IMR-90 (cell line): ENCODE measurements around the gene FGGY. TPM values are rescaled to one million over a fixed set of nuclear protein-coding genes. Genes with fewer than 3 reads are reported as not detected.

Experiments
- ATAC-seq: fragments of 200-7000 bp; cut with Tn5 transposase; 2 replicates; pipeline ENCODE4 v1.9.1; 2020; ENCODE audit warnings: low read depth, mild to moderate bottlenecking, moderate library complexity
- BruUV-seq: library from RNA; stranded (reverse); fragments of 400-500 nt; replicated peaks from 2 replicates; lab custom pipeline; 2021; lab: Mats Ljungman, UMichigan
- CTCF ChIA-PET: fragments of 300-600 bp; formaldehyde crosslinking; extraction: SDS; loops from one replicate; lab custom pipeline; 2021; ENCODE audit warnings: antibody characterized with exemption; lab: Yijun Ruan, JAX
- POLR2A ChIA-PET: fragments of 300-600 bp; sonication (Branson Sonifier 250); formaldehyde crosslinking; loops from one replicate; lab custom pipeline; 2022; ENCODE audit warnings: antibody characterized with exemption; ENCODE audit not compliant: unreplicated experiment; lab: Charles Lee
- DNase-seq: peaks from one replicate; pipeline ENCODE4 v3.0.0; 2013
- H2AFZ ChIP-seq: replicated peaks from 2 replicates; pipeline ENCODE3; 2013; ENCODE audit warnings: low read length, mild to moderate bottlenecking; ENCODE audit not compliant: poor library complexity
- H2AK5ac ChIP-seq: 2 replicates; pipeline ENCODE4 v1.6.1; 2013; ENCODE audit warnings: low read depth, low read length, inconsistent platforms
- H2AK9ac ChIP-seq: replicated peaks from 2 replicates; pipeline ENCODE3; 2013; ENCODE audit warnings: mild to moderate bottlenecking, low read depth, low read length, moderate library complexity; ENCODE audit not compliant: poor library complexity
- H2BK120ac ChIP-seq: 2 replicates; pipeline ENCODE4 v1.6.1; 2013; ENCODE audit warnings: low read depth, low read length, inconsistent platforms
- H2BK15ac ChIP-seq: 3 replicates; pipeline ENCODE4 v1.6.1; 2013; ENCODE audit warnings: low read depth, low read length, inconsistent platforms
- H2BK20ac ChIP-seq: 2 replicates; pipeline ENCODE4 v1.6.1; 2013; ENCODE audit warnings: low read depth, mild to moderate bottlenecking, inconsistent platforms, low read length, moderate library complexity
- H2BK5ac ChIP-seq: 2 replicates; pipeline ENCODE4 v1.6.1; 2013; ENCODE audit warnings: mild to moderate bottlenecking, low read depth, low read length, inconsistent platforms; ENCODE audit not compliant: poor library complexity, severe bottlenecking
- H3K14ac ChIP-seq: replicated peaks from 2 replicates; pipeline ENCODE4 v1.6.1; 2013; ENCODE audit warnings: low read depth, low read length, inconsistent platforms
- H3K18ac ChIP-seq: 2 replicates; pipeline ENCODE4 v1.6.1; 2013; ENCODE audit warnings: low read depth, low read length, control low read depth
- H3K23ac ChIP-seq: 2 replicates; pipeline ENCODE4 v1.6.1; 2013; ENCODE audit warnings: low read depth, low read length, inconsistent platforms
- H3K27ac ChIP-seq: 2 replicates; pipeline ENCODE4 v1.5.1; 2013; ENCODE audit warnings: mild to moderate bottlenecking, control low read depth, low read length; ENCODE audit not compliant: insufficient read depth
- H3K27me3 ChIP-seq: 2 replicates; pipeline ENCODE4 v1.6.1; 2013; ENCODE audit warnings: low read length; ENCODE audit not compliant: control insufficient read depth, insufficient read depth
- H3K36me3 ChIP-seq: 2 replicates; pipeline ENCODE4 v1.6.1; 2013; ENCODE audit warnings: low read length, mixed read lengths; ENCODE audit not compliant: control insufficient read depth, insufficient read depth
- H3K4ac ChIP-seq: 2 replicates; pipeline ENCODE4 v1.6.1; 2013; ENCODE audit warnings: low read depth, low read length, inconsistent platforms
- H3K4me1 ChIP-seq: 2 replicates; pipeline ENCODE4 v1.6.1; 2013; ENCODE audit warnings: low read length, mixed read lengths; ENCODE audit not compliant: control insufficient read depth, insufficient read depth
- H3K4me2 ChIP-seq: 2 replicates; pipeline ENCODE4 v1.6.1; 2013; ENCODE audit warnings: low read depth, mild to moderate bottlenecking, control low read depth, low read length, moderate library complexity
- H3K4me3 ChIP-seq: 2 replicates; pipeline ENCODE4 v1.5.1; 2013; ENCODE audit warnings: low read depth, mild to moderate bottlenecking, control low read depth, low read length, moderate library complexity; ENCODE audit not compliant: insufficient read depth
- H3K56ac ChIP-seq: 2 replicates; pipeline ENCODE4 v1.6.1; 2013; ENCODE audit warnings: low read length, inconsistent platforms; ENCODE audit not compliant: insufficient read depth; ENCODE audit errors: extremely low read depth
- H3K79me1 ChIP-seq, 2 experiments: 2 replicates each; pipeline ENCODE4 v1.6.1; 2013; ENCODE audit warnings: low read length in 2 of 2, inconsistent platforms in 1 of 2, low read depth in 1 of 2
- H3K9ac ChIP-seq: 2 replicates; pipeline ENCODE4 v1.6.1; 2013; ENCODE audit warnings: low read depth, low read length, control low read depth
- H3K9me1 ChIP-seq: 2 replicates; pipeline ENCODE4 v1.6.1; 2013; ENCODE audit warnings: low read length, inconsistent platforms; ENCODE audit not compliant: insufficient read depth
- H3K9me3 ChIP-seq: 2 replicates; pipeline ENCODE4 v1.6.1; 2013; ENCODE audit warnings: low read length; ENCODE audit not compliant: control insufficient read depth, insufficient read depth
- H4K20me1 ChIP-seq: 2 replicates; pipeline ENCODE4 v1.6.1; 2013; ENCODE audit warnings: low read length, inconsistent platforms; ENCODE audit not compliant: insufficient read depth
- H4K5ac ChIP-seq: 2 replicates; pipeline ENCODE4 v1.6.1; 2013; ENCODE audit warnings: mild to moderate bottlenecking, low read depth, low read length, control low read depth
- H4K8ac ChIP-seq, 2 experiments: 2 replicates each; pipeline ENCODE4 v1.6.1; 2013; ENCODE audit warnings: low read depth in 2 of 2, low read length in 2 of 2, control low read depth in 1 of 2, inconsistent platforms in 1 of 2
- H4K91ac ChIP-seq: 2 replicates; pipeline ENCODE4 v1.6.1; 2013; ENCODE audit warnings: low read depth, low read length, inconsistent platforms; ENCODE audit not compliant: insufficient read depth
- BHLHE40 ChIP-seq: fragments of 150-350 bp; IDR thresholded peaks from 2 replicates; pipeline ENCODE4 v1.6.1; 2016; ENCODE audit warnings: mild to moderate bottlenecking, low read depth, low read length
- CEBPB ChIP-seq: IDR thresholded peaks from 2 replicates; pipeline ENCODE4 v1.6.1; 2012; ENCODE audit warnings: low read depth, low read length, improper control_type of control experiment
- MAFK ChIP-seq: IDR thresholded peaks from 2 replicates; pipeline ENCODE4 v1.6.1; 2012; ENCODE audit warnings: low read depth, low read length, improper control_type of control experiment
- MXI1 ChIP-seq: IDR thresholded peaks from 2 replicates; pipeline ENCODE4 v1.6.1; 2012; ENCODE audit warnings: low read depth, mild to moderate bottlenecking, low read length, moderate library complexity, borderline replicate concordance
- POLR2A ChIP-seq: IDR thresholded peaks from 2 replicates; pipeline ENCODE4 v1.6.1; 2012; ENCODE audit warnings: mild to moderate bottlenecking, low read depth, low read length
- RAD21 ChIP-seq: IDR thresholded peaks from 2 replicates; pipeline ENCODE4 v1.6.1; 2012; ENCODE audit warnings: low read length, improper control_type of control experiment
- RCOR1 ChIP-seq: IDR thresholded peaks from 2 replicates; pipeline ENCODE4 v1.6.1; 2012; ENCODE audit warnings: mild to moderate bottlenecking, low read length, improper control_type of control experiment; ENCODE audit not compliant: insufficient replicate concordance
- SMC3 ChIP-seq: fragments of 150-350 bp; IDR thresholded peaks from 2 replicates; pipeline ENCODE4 v1.6.1; 2016; ENCODE audit warnings: low read depth, mild to moderate bottlenecking, antibody characterized with exemption, low read length, moderate library complexity
- WGBS, 2 experiments: methylation state at CpG; one replicate each; pipeline versions ENCODE4 v1.1.5 to v1.1.7; 2013; ENCODE audit warnings: missing lambda C conversion rate in 2 of 2; ENCODE audit not compliant: insufficient read length in 1 of 2; ENCODE audit errors: extremely low coverage in 2 of 2; 5-methylcytosine and 5-hydroxymethylcytosine counted together
- dilution Hi-C: fragments of 300-500 bp; cut with HindIII; formaldehyde crosslinking; loops from one replicate; pipeline ENCODE4 v1.14.3; 2018; ENCODE audit warnings: low sequenced_read_pairs; ENCODE audit not compliant: unreplicated experiment
- in situ Hi-C: fragments of 300-500 bp; cut with MboI; formaldehyde crosslinking; loops from 3 replicates; pipeline ENCODE4 v1.14.3; 2019; ENCODE audit warnings: low sequenced_read_pairs, inconsistent platforms, mixed read lengths
- intact Hi-C: fragments of 100-400 bp; cut with micrococcal nuclease; formaldehyde crosslinking; loops from 2 replicates; pipeline ENCODE4 v1.10.0; 2022
- polyA plus RNA-seq, 3 experiments: library from polyadenylated mRNA; depleted of rRNA; stranded (reverse); fragments of >200 nt; gene quantifications; 2 replicates each; pipeline ENCODE4 v1.2.3, GENCODE V29; 2012; ENCODE audit warnings: low replicate concordance in 1 of 3
- total RNA-seq: library from RNA; depleted of rRNA; stranded (reverse); fragments of >200 nt; gene quantifications from 2 replicates; pipeline ENCODE4 v1.2.3, GENCODE V29; 2012
- TF ChIP-seq, protein P1 (sequence below): fragments of 150-350 bp; IDR thresholded peaks from 2 replicates; pipeline ENCODE4 v1.6.1; 2016; ENCODE audit warnings: low read depth, mild to moderate bottlenecking, low read length, moderate library complexity, borderline replicate concordance
- TF ChIP-seq, protein P2 (sequence below): fragments of 150-350 bp; IDR thresholded peaks from 2 replicates; pipeline ENCODE4 v1.6.1; 2017; ENCODE audit warnings: mild to moderate bottlenecking, antibody characterized with exemption, low read length, low read depth

FGGY gene
- total and polyA plus RNA-seq, 2 of the 4 experiments (the other 2 are of a cell fraction), result 5.6 to 14.0 TPM

DNA sequence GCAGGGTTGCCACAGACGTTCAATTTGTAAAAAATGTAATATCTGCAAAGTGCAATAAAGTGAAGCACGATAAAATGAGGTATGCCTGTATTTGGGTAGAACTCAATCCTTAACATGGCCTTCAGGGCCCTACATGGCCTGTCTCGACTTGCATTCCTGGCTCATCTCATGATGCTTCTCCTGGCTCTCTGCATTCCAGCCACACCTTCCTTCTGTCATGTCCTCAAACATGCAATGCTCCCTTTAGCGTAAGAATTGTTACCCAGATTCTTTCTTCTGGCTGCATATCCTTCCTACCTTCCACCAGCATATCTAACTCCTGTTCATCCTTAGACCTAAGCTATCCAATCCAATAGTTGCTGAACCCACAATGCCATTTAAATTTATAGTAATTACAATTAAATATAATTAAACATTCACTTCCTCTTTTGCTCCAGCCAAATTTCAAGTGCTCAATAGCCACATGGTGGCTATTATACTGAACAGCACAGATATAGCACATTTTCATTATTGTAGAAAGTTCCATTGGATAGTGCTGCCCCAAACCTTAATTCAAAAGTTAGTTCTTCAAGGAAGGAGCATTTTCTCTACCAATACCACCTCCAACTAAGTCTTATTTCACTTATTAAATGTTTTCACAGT, 32.6 kb downstream of the FGGY start:
- dilution Hi-C loops, result no loop called here
- ATAC-seq (no peak), DNase-seq (no peak)
- ChIA-PET POLR2A (no interaction called here), CTCF (no interaction called here)
- peaks cover 5% of the 10 kb centered on the region; the same call in 1 of the 2 replicates for H3K4me1 ChIP-seq
- no peak overlapping the region for H3K18ac ChIP-seq
- no CpG with 5 or more reads among the region's 4 CpGs for WGBS, 2 experiments
- no peak overlapping the region for H2BK5ac ChIP-seq
- H3K4me2 ChIP-seq, result no peak overlapping the region
- H3K4me3 ChIP-seq, result no peak overlapping the region
- H3K36me3 ChIP-seq, result 0 out of 2 replicates have a peak, but pooled peaks cover 1% of the 10 kb centered on the region
- in situ Hi-C loops, result no loop called here
- no peaks in the 10 kb centered on the region for H3K9me3 ChIP-seq
- H3K56ac ChIP-seq, result no peak overlapping the region
- no peak overlapping the region for H3K23ac ChIP-seq
- no peaks in the 10 kb centered on the region for H4K20me1 ChIP-seq
- no peak overlapping the region for H2BK15ac ChIP-seq
- no peak overlapping the region for H2BK20ac ChIP-seq
- no peak overlapping the region for H2AK9ac ChIP-seq
- H3K14ac ChIP-seq, result no peak overlapping the region
- intact Hi-C loops, result no loop called here
- H2AK5ac ChIP-seq, result no peak overlapping the region
- H3K9ac ChIP-seq, result no peak overlapping the region
- peaks cover 3 to 6% of the 10 kb centered on the region in 2 experiments; a peak in 1 of 4 replicates for H3K79me1 ChIP-seq
- no peak overlapping the region for H2BK120ac ChIP-seq
- no peak overlapping the region for H3K4ac ChIP-seq
- no peak overlapping the region for H3K27ac ChIP-seq
- H3K9me1 ChIP-seq, result peaks cover 7% of the 10 kb centered on the region
- BruUV-seq, result no TSS peak
- TF ChIP-seq BHLHE40 (no peak), MXI1 (no peak), RAD21 (no peak), POLR2A (no peak), CEBPB (no peak), RCOR1 (no peak), MAFK (no peak), SMC3 (no peak)
- TF ChIP-seq, protein P1, sequence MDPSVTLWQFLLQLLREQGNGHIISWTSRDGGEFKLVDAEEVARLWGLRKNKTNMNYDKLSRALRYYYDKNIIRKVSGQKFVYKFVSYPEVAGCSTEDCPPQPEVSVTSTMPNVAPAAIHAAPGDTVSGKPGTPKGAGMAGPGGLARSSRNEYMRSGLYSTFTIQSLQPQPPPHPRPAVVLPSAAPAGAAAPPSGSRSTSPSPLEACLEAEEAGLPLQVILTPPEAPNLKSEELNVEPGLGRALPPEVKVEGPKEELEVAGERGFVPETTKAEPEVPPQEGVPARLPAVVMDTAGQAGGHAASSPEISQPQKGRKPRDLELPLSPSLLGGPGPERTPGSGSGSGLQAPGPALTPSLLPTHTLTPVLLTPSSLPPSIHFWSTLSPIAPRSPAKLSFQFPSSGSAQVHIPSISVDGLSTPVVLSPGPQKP, result no peak
- TF ChIP-seq, protein P2, sequence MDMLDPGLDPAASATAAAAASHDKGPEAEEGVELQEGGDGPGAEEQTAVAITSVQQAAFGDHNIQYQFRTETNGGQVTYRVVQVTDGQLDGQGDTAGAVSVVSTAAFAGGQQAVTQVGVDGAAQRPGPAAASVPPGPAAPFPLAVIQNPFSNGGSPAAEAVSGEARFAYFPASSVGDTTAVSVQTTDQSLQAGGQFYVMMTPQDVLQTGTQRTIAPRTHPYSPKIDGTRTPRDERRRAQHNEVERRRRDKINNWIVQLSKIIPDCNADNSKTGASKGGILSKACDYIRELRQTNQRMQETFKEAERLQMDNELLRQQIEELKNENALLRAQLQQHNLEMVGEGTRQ, result no peak
- no peaks in the 10 kb centered on the region for H3K27me3 ChIP-seq
- H4K5ac ChIP-seq, result no peak overlapping the region
- no peak overlapping the region for H2AFZ ChIP-seq
- H4K8ac ChIP-seq, result no peak overlapping the region
- no peak overlapping the region for H4K91ac ChIP-seq
